Fibroblast of lung (primary cell): Measurements from ENCODE around the gene DSTN.

Experiments used
- EZH2 ChIP-seq: IDR thresholded peaks from 2 replicates; pipeline ENCODE4 v1.5.1; 2012; ENCODE audit warnings: low read length, control low read depth, mild to moderate bottlenecking; ENCODE audit errors: missing control alignments
- TF ChIP-seq, protein P1 (sequence below), 2 donors: IDR thresholded peaks in 1 of 2; conservative IDR thresholded peaks in 1 of 2; 1 replicate in 1 of 2; 2 replicates in 1 of 2; pipeline ENCODE4 v1.5.1; 2011 to 2012; ENCODE audit warnings: low read length in 2 of 2, control low read depth in 1 of 2, inconsistent platforms in 1 of 2, low read depth in 1 of 2, mild to moderate bottlenecking in 1 of 2

DNA sequence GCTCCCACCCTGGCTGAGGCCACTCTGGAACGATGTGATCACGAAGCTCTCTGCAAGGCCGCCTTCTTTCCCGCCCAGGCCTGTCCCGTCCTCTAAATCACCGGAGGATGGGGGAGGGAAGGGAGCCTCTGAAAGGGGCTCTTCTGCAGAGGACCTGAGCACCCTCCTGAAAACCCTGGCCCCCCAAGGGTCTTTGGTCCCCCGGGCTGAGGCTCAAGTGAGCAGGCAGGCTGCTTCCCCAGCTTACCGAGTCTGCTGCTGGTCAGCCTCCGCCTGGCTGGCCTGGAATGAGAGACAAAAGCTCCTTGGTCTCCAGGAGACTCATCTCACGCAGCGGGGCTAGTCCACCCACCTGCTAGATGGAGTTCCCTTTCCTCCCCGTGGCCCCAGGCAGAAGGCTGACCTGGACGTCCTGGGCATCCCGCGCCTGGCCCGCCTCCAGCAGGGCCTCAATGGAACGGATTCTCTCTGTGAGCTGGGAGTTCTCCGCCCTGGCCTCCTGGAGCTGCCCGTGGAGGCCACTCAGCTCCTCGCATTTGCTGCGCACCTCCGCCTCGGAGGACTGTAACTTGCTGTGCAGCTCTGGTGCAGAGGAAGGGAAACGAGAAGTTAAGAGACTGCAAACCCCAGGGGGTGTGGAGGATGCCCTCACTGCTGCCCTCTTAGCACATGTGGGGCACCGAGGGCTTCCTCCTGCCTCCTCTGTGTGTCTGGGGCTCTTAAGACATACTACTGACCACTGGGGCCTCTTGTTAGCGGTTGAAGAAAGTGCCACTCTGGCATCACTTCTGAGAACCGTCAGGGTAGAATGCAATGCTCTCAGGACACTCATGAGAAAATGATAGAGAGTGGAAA lies 57.5 kb downstream of the DSTN start:
- TF ChIP-seq, protein P1, sequence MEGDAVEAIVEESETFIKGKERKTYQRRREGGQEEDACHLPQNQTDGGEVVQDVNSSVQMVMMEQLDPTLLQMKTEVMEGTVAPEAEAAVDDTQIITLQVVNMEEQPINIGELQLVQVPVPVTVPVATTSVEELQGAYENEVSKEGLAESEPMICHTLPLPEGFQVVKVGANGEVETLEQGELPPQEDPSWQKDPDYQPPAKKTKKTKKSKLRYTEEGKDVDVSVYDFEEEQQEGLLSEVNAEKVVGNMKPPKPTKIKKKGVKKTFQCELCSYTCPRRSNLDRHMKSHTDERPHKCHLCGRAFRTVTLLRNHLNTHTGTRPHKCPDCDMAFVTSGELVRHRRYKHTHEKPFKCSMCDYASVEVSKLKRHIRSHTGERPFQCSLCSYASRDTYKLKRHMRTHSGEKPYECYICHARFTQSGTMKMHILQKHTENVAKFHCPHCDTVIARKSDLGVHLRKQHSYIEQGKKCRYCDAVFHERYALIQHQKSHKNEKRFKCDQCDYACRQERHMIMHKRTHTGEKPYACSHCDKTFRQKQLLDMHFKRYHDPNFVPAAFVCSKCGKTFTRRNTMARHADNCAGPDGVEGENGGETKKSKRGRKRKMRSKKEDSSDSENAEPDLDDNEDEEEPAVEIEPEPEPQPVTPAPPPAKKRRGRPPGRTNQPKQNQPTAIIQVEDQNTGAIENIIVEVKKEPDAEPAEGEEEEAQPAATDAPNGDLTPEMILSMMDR (conservative IDR thresholded peaks at IDR 0.05 in 1 of 2, IDR thresholded peaks at IDR 0.05 in 1 of 2; ENCODE audit: low read depth in 1 of 2, low read length in 2 of 2), result no peak
- no peak for TF ChIP-seq EZH2
